GM21529 (cell line): ENCODE data around the gene OPN4.

Experiments used
- ATAC-seq: cut with Tn5 transposase; IDR thresholded peaks from one replicate; pipeline ENCODE4 v1.9.1; 2021; ENCODE audit not compliant: unreplicated experiment

OPN4 gene

DNA sequence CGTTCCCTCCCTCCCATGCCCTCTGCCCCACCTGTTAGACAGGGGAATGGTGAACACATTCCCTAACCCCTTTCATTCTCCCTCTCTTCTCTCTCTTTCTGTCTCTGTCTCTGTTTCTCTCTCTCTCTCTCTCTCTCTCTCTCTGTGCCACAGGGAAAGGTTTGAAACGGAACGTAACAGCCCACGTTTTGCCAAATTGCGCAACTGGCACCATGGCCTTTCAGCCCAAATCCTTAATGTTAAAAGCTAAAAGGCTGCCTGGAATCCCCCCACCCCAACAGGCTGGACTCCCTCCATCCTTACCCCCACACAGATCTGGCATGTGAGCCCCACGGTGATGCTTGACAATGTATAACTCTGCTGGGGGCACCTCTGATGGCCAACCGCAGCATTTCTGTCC is 44.8 kb downstream of the OPN4 start:
- no peak for ATAC-seq

GRCh38 chr10:86699541-86699940 is 45.2 kb downstream of the OPN4 start:
- ATAC-seq, result no peak

GRCh38 chr10:86699991-86700840 is 45.9 kb downstream of the OPN4 start:
- ATAC-seq, result no peak

DNA sequence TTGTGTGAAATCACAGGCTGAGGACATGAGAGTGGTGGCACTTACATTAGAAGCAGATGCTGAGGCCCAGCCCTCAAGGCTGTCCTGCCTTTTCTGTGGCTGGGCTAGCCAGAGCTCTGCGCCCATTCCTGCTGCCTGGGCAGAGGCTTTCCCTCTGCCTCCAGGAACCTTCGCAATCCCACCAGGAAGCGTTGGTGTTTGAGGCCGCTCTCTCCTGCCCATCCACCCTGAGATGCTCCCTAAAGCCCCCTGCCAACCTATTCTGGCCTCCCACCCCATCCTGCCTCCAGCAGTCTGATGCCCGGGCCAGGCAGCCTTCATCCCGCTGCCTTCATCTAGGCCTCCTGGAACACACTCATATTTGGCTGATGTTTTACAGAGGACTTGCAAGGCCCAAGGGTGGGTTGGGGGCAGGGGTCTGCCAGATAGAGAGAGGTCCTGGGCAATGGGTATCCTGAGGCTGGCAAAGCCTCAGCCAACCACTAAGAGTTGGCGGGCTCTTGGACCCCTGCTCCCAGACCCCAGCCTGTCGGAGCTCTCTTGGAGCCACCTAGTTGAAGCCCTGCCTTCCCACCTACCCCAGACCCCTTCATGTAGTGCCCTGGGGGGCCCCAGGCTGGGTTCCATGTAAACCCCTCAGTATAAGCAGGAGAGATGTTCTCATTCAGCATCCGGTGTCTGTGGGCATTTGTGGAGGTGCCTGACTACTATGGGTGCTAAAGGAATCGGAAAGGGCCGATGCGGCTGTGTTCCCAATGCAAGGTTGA is 46.7 kb downstream of the OPN4 start:
- no peak for ATAC-seq

GRCh38 chr10:86703176-86703575 is 48.8 kb downstream of the OPN4 start:
- ATAC-seq, result no peak

DNA sequence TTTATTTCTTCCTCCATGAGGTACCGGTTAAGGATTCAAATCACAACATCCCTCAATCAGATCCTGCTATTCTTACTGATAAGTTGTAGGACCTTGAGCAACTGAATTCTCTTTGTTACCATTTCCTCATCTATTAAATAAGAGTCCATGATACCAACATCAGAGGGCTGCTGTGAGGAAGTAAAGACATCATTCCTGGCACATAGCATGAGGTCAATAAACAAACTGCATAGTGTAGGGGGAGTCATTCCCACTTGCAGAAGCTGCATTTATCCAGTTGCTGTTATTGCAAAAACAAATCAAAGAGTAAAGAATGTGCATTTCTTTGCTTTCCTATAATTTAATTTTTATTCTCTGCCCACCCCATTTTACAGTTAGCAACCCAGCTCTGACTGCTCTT is 50.8 kb downstream of the OPN4 start:
- no peak for ATAC-seq

GRCh38 chr10:86705905-86706304 is 51.6 kb downstream of the OPN4 start:
- no peak for ATAC-seq

GRCh38 chr10:86706401-86706841 is 52.1 kb downstream of the OPN4 start:
- no peak for ATAC-seq

DNA sequence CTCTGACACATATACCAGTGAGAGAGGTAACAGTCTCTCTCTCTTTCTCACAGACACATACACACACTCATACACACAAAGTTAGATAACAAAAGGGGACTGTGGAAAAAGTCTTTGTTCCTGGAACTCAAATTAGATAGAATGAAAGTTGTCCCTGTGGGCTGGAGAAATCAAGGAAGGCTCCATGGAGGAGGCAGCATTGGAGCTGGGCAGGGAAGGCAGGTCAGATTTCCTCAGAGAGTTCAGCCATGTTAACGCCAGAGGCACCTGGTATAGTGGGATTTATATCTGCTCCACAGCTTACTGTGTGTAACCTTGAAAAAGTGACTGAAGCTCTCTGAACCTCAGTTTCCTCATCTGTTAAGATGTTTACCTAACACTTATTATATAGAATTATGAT is 52.6 kb downstream of the OPN4 start:
- ATAC-seq, result no peak

DNA sequence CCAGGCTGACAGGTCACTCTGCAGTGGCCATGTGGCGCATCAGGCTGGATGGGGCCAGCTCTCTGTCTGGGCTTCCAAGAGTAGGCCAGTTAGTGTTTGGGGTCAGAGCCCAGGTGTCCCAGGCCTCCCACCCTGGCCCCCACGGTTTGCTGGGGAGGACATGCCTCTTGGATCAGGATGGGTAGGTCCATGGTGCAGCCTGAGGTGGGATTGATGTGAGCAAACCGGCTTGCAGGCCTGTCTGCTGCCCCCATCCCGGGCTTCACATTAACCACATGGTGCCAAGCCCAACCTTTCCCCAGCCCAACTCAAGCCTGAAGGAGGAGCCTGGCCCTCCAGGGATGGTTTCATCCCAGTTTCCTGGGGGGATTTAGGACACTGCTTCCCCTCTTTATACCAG is 53.2 kb downstream of the OPN4 start:
- no peak for ATAC-seq

GRCh38 chr10:86708068-86708782 is 53.9 kb downstream of the OPN4 start:
- no peak for ATAC-seq

DNA sequence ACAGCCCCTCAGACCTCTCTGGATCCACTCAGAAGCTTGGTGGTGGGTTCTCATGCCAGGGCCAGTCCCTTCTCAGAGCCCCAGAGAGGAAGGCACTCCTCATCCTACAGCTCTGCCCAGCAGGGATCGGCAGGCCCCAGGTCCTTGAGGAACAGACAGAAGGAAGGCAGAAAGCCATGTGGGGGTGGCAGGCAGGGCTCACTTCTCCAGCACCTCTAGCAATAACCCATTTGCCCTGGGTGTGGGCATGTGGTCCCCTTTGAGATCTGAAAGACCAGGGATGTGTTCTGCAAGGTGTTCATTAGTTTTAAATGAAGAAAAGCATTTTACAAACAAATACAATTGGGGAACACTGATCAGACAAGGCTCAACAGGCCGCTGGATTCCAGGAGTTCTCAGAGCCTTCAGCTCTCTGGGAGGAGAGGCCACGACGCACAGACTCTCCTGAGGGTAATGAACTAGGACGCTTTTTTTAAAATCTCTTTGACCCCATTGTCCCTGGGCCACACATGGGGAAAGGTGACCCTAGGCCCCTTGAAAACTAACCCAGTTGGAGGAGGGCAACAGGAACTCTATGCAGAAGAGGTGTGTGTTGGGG is 54.5 kb downstream of the OPN4 start:
- no peak for ATAC-seq

DNA sequence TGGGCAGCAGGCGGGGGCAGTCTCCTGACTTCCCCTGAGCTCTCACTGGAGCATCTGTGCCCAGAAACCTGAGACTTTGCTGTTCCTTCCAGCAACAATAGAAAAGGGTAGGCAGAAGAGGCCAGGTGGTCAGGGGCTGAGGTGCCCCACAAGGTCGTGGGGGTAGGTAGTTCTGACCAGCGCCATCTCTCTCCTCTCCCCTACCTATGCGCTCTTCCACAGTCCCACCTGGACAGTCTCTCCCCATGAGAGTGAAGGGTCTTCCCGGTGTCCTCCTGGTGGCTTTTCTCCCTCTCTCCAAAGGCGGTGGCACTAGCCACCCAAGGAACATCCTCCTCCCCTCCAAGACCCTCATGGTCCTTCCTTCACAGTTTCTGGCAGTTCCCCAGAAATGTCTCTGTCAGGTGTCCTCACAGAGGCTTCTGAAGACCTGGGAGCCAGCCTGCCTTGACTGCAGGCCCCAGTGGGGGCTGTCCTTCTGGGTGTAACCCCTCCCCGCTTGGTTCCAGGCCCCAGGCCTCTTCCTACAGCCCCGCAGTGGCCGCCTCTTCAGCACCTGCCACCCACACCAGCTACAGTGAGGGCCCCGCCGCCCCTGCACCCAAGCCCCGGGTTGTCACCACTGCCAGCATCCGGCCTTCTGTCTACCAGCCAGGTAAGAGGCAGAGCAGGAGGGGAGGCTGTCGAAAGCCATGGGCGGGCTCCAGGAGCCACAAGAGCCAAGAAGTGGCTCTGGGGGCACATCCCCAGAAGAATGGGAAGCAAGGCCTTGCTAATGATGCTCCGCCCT is 55.2 kb downstream of the OPN4 start:
- no peak for ATAC-seq

GRCh38 chr10:86710987-86711512 is 56.7 kb downstream of the OPN4 start:
- ATAC-seq, result peak; percentile 86

- ATAC-seq, result peak; percentile 42
These were observed 57.4 kb downstream of the OPN4 start for GRCh38 chr10:86711513-86712316.

- peak; percentile 30 for ATAC-seq
These were observed 58.0 kb downstream of the OPN4 start for GRCh38 chr10:86712317-86712707.

DNA sequence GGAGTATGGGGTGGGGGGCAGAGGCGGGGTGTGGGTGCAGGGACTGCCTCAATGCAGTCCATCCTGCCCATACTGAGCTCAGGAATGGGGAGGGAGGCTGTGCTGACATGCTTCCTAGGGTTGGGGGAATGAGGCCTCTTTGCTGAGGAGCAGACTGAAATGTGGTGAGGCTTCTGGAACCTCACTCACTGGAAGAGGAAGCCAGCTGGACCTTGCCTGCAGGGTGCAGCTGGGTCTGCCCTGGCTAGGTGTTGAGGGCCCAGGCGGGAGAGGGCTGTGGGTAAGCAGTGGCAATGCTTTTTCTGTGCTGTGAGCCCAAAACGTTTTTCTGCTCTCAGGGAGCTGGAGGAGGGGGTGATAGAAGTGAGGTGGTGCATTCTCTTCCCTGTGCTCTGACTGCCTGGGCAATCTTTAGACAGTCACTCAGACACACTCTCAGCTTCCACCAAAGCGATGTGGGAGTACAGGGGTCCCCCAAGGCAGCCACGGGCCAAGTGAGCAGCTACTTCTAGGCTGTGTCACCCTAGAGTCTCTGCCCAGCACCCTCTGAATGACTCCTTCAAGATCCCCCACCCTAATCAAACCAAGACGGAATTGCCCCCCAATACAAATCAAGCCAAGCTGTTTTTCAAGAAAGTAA is 60.9 kb downstream of the OPN4 start:
- no peak for ATAC-seq

GRCh38 chr10:86715836-86716235 is 61.5 kb downstream of the OPN4 start:
- ATAC-seq, result no peak
